DND-41 (cell line): ENCODE data around the gene DDIT3.
"Not testable (repeated sequence)": the region's sequence is repeated elsewhere in the genome, so short reads cannot be mapped to it uniquely, and the experiment has no call there.

Source experiments
- EZH2 ChIP-seq: IDR thresholded peaks from 3 replicates; pipeline ENCODE4 v1.6.1; 2012; ENCODE audit warnings: borderline replicate concordance, low read depth, mild to moderate bottlenecking, moderate library complexity, low read length, inconsistent platforms; ENCODE audit not compliant: severe bottlenecking
- TF ChIP-seq, protein P1 (sequence below): IDR thresholded peaks from 2 replicates; pipeline ENCODE4 v1.5.1; 2012; ENCODE audit warnings: borderline replicate concordance, low read length, moderate library complexity, mild to moderate bottlenecking; ENCODE audit not compliant: poor library complexity, severe bottlenecking; ENCODE audit errors: extremely low read depth

DNA sequence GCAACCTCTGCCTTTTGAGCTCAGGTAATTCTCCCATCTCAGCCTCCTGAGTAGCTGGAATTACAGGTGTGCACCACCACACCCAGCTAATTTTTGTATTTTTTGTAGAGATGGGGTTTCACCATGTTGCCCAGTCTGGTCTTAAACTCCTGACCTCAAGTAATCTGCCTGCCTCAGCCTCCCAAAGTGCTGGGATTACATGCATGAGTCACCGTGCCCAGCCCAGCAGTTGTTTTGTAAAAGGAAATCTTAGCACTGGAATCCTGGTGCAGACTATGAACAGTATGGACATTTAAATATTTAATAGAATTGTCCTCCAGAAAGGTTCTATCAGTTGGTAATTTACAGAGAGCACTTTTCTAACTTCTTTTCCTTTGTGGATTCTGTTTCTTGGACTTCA is 40.8 kb upstream of the DDIT3 start:
- TF ChIP-seq, protein P1, sequence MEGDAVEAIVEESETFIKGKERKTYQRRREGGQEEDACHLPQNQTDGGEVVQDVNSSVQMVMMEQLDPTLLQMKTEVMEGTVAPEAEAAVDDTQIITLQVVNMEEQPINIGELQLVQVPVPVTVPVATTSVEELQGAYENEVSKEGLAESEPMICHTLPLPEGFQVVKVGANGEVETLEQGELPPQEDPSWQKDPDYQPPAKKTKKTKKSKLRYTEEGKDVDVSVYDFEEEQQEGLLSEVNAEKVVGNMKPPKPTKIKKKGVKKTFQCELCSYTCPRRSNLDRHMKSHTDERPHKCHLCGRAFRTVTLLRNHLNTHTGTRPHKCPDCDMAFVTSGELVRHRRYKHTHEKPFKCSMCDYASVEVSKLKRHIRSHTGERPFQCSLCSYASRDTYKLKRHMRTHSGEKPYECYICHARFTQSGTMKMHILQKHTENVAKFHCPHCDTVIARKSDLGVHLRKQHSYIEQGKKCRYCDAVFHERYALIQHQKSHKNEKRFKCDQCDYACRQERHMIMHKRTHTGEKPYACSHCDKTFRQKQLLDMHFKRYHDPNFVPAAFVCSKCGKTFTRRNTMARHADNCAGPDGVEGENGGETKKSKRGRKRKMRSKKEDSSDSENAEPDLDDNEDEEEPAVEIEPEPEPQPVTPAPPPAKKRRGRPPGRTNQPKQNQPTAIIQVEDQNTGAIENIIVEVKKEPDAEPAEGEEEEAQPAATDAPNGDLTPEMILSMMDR = not testable (repeated sequence)
- TF ChIP-seq EZH2 = not testable (repeated sequence)
